Endometrial microvascular endothelial cells (primary cell): ENCODE measurements around the gene BAD. TPM values are rescaled to one million over a fixed set of nuclear protein-coding genes. Genes with fewer than 3 reads are reported as not detected.

ENCODE experiments used
- in situ Hi-C: cut with HindIII; loops from 2 replicates; pipeline ENCODE4 v1.10.0; 2017; ENCODE audit warnings: low sequenced_read_pairs, low pct_unique_long_range_greater_than_20kb; ENCODE audit errors: inconsistent ontology term
- total RNA-seq: library from RNA; depleted of rRNA; stranded (reverse); fragments of >200 nt; gene quantifications from one replicate; pipeline ENCODE4 v1.2.3, GENCODE V29; 2015; ENCODE audit errors: inconsistent ontology term

BAD gene
- total RNA-seq, 1 donor from 2014 or later, result 91.0 TPM

DNA sequence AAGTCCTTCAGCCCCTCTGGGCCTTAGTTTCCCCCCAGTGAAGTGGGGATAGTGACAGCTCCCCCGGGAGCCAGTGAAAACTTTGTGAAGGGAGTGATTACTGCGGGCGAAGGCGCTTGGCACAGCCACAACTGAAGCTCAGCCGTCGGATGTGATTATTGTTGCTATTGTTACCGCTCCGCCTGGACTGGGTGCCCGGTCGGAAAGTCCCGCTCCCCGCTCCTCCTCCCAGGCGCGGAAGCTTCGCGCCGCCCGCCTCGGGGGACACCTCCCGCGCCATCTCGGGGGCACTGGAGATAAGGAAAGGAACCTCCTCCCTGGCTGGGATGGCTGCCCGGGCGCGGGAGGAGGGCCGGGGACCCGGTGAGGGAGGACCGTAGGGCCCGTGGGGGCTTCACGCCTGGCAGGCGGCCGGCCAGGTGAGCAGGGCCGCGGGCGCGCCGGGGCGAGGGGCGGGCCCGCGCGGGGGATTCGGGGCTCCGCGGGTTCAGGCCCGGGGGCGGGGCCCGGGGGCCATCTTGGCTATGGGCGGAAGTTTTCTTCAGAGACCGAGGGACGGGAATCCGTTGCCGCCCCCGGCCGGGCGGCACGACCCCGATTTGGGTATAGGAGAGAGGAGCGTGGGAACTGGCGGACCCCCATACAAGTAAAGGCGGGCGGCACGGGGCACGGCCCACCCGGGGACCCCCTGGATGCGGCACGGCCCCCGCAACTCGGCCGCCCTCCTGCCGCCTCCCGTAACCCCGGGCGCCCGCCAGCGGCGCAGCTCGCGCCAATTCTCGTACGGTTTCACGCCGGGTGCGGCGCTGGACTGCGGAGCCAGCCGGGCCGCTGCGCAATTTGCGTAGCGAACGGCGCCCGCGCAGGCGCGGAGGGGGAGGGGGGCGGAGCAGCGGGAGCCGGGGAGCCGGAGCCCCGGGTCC lies 758 bp upstream of the BAD start, which contains the start of gene GPR137:
Gene GPR137 (plus strand): TSS at position 887 of the 923 bp plus-strand sequence. CDS start 677 bp downstream, outside the sequence.
- in situ Hi-C loops, result no loop called here

DNA sequence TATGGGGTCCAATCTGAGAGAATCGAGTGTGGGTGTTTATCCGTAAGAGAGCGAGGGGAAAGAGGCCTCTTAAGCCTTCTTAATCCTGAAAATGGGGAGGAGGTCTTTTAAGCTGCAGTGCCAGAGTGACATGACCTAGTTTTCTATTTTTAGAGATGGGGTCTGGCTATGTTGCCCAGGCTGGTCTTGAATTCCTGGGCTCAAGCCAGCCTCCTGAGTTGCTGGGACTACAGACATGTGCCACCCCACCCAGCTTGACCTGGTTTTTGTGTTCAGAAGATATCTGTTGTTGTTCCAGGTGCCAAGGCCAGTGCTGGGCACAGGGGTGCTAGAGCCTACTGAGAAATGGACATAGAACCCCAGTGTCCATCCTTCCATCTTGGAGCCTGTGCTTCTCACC lies 1.4 kb downstream of the BAD start:
- in situ Hi-C loops, result no loop called here

- in situ Hi-C loops, result no loop called here
Measured at GRCh38 chr11:64281957-64282770, 2.3 kb downstream of the BAD start.

GRCh38 chr11:64278576-64279190 lies 5.8 kb downstream of the BAD start:
- in situ Hi-C loops, result no loop called here

GRCh38 chr11:64276653-64277431 lies 7.6 kb downstream of the BAD start:
- in situ Hi-C loops, result no loop called here

DNA sequence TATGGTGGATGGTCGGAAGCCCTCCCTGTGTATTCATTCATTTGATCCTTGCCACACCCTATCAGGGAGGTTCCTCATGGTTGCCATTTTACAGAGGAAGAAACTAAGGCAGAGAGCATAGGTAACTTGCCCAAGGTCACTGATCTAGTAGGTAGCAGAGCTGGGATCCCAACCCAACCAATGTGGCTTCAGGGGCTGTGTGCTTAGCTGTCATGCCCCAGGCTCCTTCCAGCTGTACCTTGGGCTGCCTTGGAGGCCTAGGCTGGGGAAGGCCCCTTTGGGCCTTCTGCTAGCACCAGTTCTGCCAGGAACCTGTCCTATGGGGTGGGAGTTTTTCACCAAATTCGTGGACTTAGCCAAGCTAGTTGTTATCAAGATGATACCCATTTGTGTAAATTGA lies 8.6 kb downstream of the BAD start:
- in situ Hi-C loops, result no loop called here

- in situ Hi-C loops, result no loop called here
Measured at GRCh38 chr11:64275031-64275800, 9.2 kb downstream of the BAD start.

DNA sequence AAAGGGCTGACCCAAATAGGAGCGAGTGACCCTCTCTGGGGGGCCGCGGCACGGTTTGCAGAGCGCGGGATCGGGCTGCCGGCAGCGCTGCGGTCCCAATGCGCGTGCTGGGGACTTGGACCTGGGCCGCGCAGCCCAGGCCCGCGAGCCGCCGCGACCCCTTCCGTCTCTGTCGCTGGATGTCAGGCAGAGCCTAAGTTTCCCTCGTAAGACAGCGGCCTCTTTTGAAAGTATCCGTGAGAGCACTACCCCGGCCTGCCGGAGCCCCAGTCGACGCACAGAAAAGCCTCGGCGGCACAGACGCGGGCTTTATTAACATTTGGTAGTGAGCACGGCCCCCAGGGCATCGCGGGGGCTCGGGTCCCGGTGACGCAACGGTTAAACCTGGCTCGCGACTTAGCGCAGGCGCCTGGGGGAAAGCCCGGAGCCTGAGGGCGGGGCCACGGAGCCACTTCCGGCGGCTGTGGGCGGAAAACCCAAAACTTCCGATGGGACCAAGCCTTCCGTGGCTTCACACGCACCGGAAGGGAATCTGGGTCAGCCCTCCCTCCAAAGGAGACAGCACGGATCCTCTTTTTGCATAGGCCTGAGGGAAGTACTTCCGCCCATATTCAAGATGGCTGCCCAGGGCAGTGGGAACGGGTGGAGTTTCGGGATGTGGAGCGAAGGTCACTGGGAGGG lies 14.8 kb downstream of the BAD start:
- in situ Hi-C loops, result no loop called here

DNA sequence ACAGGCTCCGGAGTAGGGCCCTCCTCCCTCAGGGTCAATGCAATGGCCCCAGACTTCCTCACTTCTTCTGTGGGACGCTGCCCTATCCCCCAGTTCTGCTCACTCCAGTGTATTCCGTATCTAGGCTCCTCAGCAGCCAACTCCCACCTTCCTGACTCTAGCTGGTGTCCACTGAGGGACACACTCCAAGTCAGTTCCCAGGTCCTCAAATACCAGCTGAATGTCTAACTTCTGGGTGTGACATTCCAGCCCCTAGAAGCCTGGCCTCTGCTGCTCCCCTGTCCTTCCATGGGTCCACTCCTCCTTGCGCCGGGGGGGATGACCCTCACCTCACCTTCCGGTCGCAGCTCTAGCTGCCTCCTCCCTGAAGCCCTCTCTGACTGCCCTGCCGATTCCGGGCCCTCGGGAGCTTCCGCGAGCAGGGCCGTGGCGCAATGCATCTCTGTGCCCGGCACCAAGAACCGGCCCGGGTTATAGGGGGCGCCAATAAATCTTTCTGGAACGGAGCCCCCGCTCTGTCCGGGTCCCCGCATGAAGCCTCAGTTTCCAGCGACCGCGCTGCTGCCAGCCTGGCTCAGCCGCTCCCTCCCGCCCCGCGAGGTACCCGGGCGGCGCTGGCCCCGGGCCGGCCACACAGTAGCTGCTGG lies 15.4 kb downstream of the BAD start:
- in situ Hi-C loops, result no loop called here

GRCh38 chr11:64268025-64268892 lies 16.2 kb downstream of the BAD start:
- in situ Hi-C loops, result no loop called here

DNA sequence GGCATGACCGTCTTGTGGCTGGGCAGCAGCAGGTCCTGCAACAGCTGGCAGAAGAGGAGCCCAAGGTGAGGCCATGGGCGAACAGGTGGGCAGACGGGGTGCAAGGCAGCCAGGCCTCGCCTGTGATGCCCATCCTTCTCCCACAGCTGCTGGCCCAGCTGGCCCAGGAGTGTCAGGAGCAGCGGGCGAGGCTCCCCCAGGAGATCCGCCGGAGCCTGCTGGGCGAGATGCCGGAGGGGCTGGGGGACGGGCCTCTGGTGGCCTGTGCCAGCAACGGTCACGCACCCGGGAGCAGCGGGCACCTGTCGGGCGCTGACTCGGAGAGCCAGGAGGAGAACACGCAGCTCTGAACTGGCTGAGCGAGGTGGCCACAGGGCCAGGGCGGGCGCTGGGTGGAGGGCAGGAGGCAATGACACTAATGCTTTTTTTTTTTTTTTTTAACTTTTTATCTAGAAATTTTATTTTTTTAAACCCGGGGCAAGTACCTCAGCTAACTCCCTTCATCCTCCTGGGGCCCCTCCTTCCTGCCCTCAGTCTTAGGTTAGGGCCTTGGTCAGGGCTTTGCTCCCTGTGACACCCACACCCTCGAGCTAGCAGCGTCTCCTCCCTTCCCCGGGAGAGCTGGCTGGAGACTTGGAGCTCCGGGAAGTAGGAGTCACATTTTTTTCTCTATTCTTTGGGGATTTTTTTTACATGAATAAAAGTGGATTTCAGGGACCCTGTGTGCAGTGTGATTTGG lies 17.1 kb downstream of the BAD start:
- in situ Hi-C loops, result no loop called here

DNA sequence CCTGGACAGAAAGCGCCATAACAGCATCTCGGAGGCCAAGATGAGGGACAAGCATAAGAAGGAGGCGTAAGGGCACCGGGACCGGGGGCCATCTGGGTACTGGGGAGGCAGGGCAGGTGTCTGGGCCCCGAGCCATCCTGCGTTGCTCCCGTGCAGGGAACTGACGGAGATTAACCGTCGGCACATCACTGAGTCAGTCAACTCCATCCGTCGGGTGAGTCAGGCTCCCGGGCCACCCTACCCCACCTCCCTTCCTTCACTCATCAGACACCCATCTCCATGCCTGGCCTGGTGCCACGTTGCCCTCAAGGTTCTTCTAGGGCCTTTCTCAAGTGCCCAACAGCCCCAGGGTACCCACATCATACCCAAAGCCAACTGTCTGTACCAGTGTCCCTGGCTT lies 18.1 kb downstream of the BAD start:
- in situ Hi-C loops, result no loop called here

DNA sequence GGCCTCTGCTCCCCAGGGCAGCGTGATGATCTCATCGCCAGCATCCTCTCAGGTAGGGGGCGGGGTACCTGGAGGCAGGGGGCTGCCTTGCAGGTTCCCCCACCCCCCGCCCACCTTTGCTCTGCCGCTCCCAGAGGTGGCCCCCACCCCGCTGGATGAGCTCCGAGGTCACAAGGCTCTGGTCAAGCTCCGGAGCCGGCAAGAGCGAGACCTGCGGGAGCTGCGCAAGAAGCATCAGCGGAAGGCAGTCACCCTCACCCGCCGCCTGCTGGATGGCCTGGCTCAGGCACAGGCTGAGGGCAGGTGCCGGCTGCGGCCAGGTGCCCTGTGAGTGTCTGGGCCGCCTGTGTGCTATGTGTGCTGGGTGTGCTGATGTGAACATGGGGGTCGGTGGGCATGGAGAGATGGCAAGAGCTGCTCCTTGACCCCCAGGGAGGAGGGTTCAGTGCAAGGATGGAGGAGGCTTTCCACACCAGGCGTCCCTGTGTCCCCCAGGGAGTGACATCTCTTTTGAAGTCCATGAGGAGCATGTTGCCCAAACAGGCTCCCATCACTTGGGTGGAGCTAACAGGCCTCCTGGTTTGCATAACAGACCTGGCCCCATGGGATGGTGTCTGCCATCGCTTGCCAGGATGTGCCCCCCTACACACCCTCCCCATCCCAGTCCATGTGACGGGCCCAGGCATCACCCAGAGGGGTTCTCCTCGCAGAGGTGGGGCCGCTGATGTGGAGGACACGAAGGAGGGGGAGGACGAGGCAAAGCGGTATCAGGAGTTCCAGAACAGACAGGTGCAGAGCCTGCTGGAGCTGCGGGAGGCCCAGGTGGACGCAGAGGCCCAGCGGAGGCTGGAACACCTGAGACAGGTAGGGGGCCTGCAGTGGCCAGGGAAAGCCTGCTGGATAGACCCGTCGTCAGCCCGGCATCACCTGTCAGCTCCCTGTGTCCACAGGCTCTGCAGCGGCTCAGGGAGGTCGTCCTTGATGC lies 19.0 kb downstream of the BAD start:
- in situ Hi-C loops, result no loop called here

DNA sequence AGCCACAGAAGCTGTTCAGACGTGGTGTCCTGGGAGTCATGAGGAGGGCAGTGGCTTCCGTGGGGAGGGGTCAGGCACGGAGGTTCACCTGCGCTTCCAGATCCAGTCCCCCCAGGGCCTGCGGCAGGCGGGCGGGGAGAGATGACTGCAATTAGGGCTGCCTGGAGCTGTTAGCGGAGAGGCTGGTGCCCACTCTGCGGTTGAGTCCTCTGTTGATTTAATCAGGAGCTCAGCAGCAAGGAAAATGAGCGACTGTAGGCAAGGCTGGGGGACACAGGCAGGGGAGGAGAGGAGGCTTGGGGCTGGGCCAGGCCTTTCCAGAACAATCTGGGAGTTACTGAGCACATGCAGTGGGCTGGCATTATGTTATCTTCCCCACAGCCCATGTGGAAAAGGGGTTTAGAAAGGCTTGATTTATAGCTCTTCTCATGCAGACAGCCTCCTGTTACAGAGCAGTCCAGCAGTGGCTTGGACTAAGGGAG lies 20.1 kb downstream of the BAD start:
- in situ Hi-C loops, result no loop called here
